CD4-positive, alpha-beta T cell treated with Interleukin-4 for 1 hour (primary cell): ENCODE measurements around the gene NOP9.

Experiments used
- DNase-seq, 2 donors: peaks; one replicate each; pipeline ENCODE4 v3.0.0-alpha.2; 2020 to 2022

Gene NOP9

GRCh38 chr14:24356208-24356607 lies 56.6 kb downstream of the NOP9 start:
- no peak for DNase-seq
